GM12878 (cell line): ENCODE results near the gene AGAP1. TPM values are rescaled to one million over a fixed set of nuclear protein-coding genes. Genes with fewer than 3 reads are reported as not detected.

Experiments
- ATAC-seq: fragments of 200-7000 bp; cut with Tn5 transposase; 3 replicates; pipeline ENCODE4 v1.9.1; 2020; ENCODE audit warnings: mild to moderate bottlenecking, moderate library complexity
- BruUV-seq: library from RNA; stranded (reverse); fragments of 400-500 nt; replicated peaks from 2 replicates; lab custom pipeline; 2021; lab: Mats Ljungman, UMichigan
- CTCF ChIA-PET: fragments of 300-600 bp; sonication (Branson Sonifier 250); formaldehyde crosslinking; extraction: SDS; loops from one replicate; lab custom pipeline; 2021; ENCODE audit warnings: inconsistent platforms; lab: Yijun Ruan, JAX
- POLR2A ChIA-PET: fragments of 350-600 bp; formaldehyde crosslinking; extraction: SDS; loops from one replicate; lab custom pipeline; 2021; ENCODE audit warnings: inconsistent platforms; lab: Charles Lee
- RAD21 ChIA-PET: fragments of 300-600 bp; sonication (Branson Sonifier 250); formaldehyde crosslinking; loops from one replicate; lab custom pipeline; 2023; ENCODE audit warnings: antibody characterized with exemption; ENCODE audit not compliant: unreplicated experiment; lab: Charles Lee
- SMC1A ChIA-PET: fragments of 300-600 bp; sonication (Branson Sonifier 250); formaldehyde crosslinking; loops from one replicate; lab custom pipeline; 2023; ENCODE audit not compliant: unreplicated experiment, uncharacterized antibody; lab: Charles Lee
- DNase-seq: peaks from one replicate; pipeline ENCODE4 v3.0.0-alpha.2; 2011; ENCODE audit warnings: low read depth, low spot score
- FAIRE-seq: peaks from 3 replicates; lab custom pipeline; 2011; peaks lifted over from hg19 to GRCh38; lab: Jason Lieb, UNC
- H2AFZ ChIP-seq: 2 replicates; pipeline ENCODE4 v1.6.0; 2011; ENCODE audit warnings: low read depth, low read length, control low read depth; ENCODE audit not compliant: control insufficient read depth
- H3K27ac ChIP-seq: 2 replicates; pipeline ENCODE4 v1.5.1; 2011; ENCODE audit warnings: control low read depth; ENCODE audit not compliant: control insufficient read depth, insufficient read depth
- H3K27me3 ChIP-seq, 2 experiments: replicated peaks in 1 of 2; 2 replicates each; pipeline versions ENCODE4 v1.6.0 to v1.6.1; 2011; ENCODE audit warnings: low read length in 1 of 2; ENCODE audit not compliant: control insufficient read depth in 2 of 2, insufficient read depth in 2 of 2
- H3K36me3 ChIP-seq, 2 experiments: 2 replicates each; pipeline ENCODE4 v1.5.1; 2011; ENCODE audit warnings: low read length in 1 of 2; ENCODE audit not compliant: control insufficient read depth in 2 of 2, insufficient read depth in 2 of 2
- H3K4me1 ChIP-seq: 2 replicates; pipeline ENCODE4 v1.6.1; 2011; ENCODE audit warnings: mild to moderate bottlenecking, low read length, moderate library complexity, mixed read lengths; ENCODE audit not compliant: control insufficient read depth, insufficient read depth
- H3K4me2 ChIP-seq: 2 replicates; pipeline ENCODE4 v1.6.0; 2011; ENCODE audit warnings: control low read depth; ENCODE audit not compliant: control insufficient read depth, insufficient read depth
- H3K4me3 ChIP-seq: fragments of 200-600 bp; sonication (generic); 2 replicates; pipeline ENCODE4 v1.5.1; 2016
- H3K79me2 ChIP-seq: 2 replicates; pipeline ENCODE4 v1.6.0; 2011; ENCODE audit warnings: low read length; ENCODE audit not compliant: control insufficient read depth, insufficient read depth
- H3K9ac ChIP-seq: 2 replicates; pipeline ENCODE4 v1.8.0; 2011; ENCODE audit warnings: low read length, control low read depth, mixed read lengths; ENCODE audit not compliant: control insufficient read depth, insufficient read depth
- H3K9me3 ChIP-seq: replicated peaks from 3 replicates; pipeline ENCODE4 v1.5.1; 2011; ENCODE audit warnings: mild to moderate bottlenecking, low read length; ENCODE audit not compliant: control insufficient read depth, insufficient read depth
- H4K20me1 ChIP-seq: 2 replicates; pipeline ENCODE4 v1.6.0; 2011; ENCODE audit not compliant: control insufficient read depth, insufficient read depth
- ASH2L ChIP-seq: fragments of 300-600, 200-600 bp; sonication (generic); IDR thresholded peaks from 2 replicates; pipeline ENCODE4 v1.6.1; 2017; ENCODE audit warnings: low read depth, mild to moderate bottlenecking, borderline replicate concordance
- ATF2 ChIP-seq: IDR thresholded peaks from 2 replicates; pipeline ENCODE4 v1.6.1; 2012; ENCODE audit warnings: low read length, inconsistent platforms
- CHD4 ChIP-seq: fragments of 200-600 bp; sonication (generic); IDR thresholded peaks from 2 replicates; pipeline ENCODE4 v1.6.1; 2016; ENCODE audit warnings: mild to moderate bottlenecking
- DPF2 ChIP-seq: fragments of 450-650 bp; IDR thresholded peaks from 2 replicates; pipeline ENCODE4 v1.6.1; 2017; ENCODE audit warnings: mild to moderate bottlenecking
- E2F8 ChIP-seq: fragments of 450-650 bp; IDR thresholded peaks from 2 replicates; pipeline ENCODE4 v1.6.1; 2018; ENCODE audit warnings: mild to moderate bottlenecking, low read depth, moderate library complexity; ENCODE audit not compliant: partially characterized antibody
- HCFC1 ChIP-seq: fragments of 150-350 bp; IDR thresholded peaks from 2 replicates; pipeline ENCODE4 v1.6.1; 2014; ENCODE audit warnings: low read length
- MTA3 ChIP-seq: IDR thresholded peaks from 2 replicates; pipeline ENCODE4 v1.6.1; 2012; ENCODE audit warnings: low read length, inconsistent platforms, borderline replicate concordance
- NKRF ChIP-seq: fragments of 450-650 bp; conservative IDR thresholded peaks from 2 replicates; pipeline ENCODE4 v1.6.1; 2017; ENCODE audit warnings: mild to moderate bottlenecking, moderate library complexity
- PAX5 ChIP-seq: IDR thresholded peaks from 2 replicates; pipeline ENCODE4 v1.6.1; 2011; ENCODE audit warnings: low read depth, low read length, borderline replicate concordance
- POLR2AphosphoS5 ChIP-seq: IDR thresholded peaks from 2 replicates; pipeline ENCODE4 v1.6.1; 2011; ENCODE audit warnings: mild to moderate bottlenecking, low read length, inconsistent platforms
- SIN3A ChIP-seq: IDR thresholded peaks from 2 replicates; pipeline ENCODE4 v1.6.1; 2012; ENCODE audit warnings: low read depth, low read length, improper control_type of control experiment
- STAT1 ChIP-seq: fragments of 450-650 bp; conservative IDR thresholded peaks from 2 replicates; pipeline ENCODE4 v1.6.1; 2014; ENCODE audit warnings: antibody characterized with exemption, mild to moderate bottlenecking
- TAF1 ChIP-seq: IDR thresholded peaks from 2 replicates; pipeline ENCODE4 v1.6.1; 2011; ENCODE audit warnings: mild to moderate bottlenecking, low read depth, low read length, borderline replicate concordance
- ZNF622 ChIP-seq: fragments of 450-650 bp; IDR thresholded peaks from 2 replicates; pipeline ENCODE4 v1.6.1; 2017; ENCODE audit warnings: mild to moderate bottlenecking, inconsistent platforms
- WGBS: methylation state at CpG from one replicate; pipeline ENCODE4 v1.1.6; 2016; ENCODE audit warnings: low lambda C conversion rate; ENCODE audit not compliant: insufficient replicate concordance, insufficient coverage; ENCODE audit errors: missing lambda C conversion rate; 5-methylcytosine and 5-hydroxymethylcytosine counted together
- in situ Hi-C: fragments of 300-500 bp; cut with MboI; formaldehyde crosslinking; loops from 9 replicates; pipeline ENCODE4 v1.14.3; 2018; ENCODE audit warnings: mixed read lengths
- intact Hi-C: fragments of 100-400 bp; cut with micrococcal nuclease; formaldehyde crosslinking; loops from one replicate; pipeline ENCODE4 v1.14.2; 2022; ENCODE audit not compliant: unreplicated experiment
- polyA plus RNA-seq, 11 experiments: library from polyadenylated mRNA; depleted of rRNA in 4 of 11; unstranded in 6 of 11; stranded (reverse) in 5 of 11; fragments of >200 nt; fragmentation: Nextera tagmentation in 4 of 11; fragmentation: Illumina TruSeq in 1 of 11; extraction: Ambion mirVana in 4 of 11; extraction: Trizol in 1 of 11; gene quantifications; 1 replicate in 1 of 11; 2 replicates in 10 of 11; pipeline versions ENCODE4 v1.2.1 to v1.2.3, GENCODE V29; 2011 to 2016; ENCODE audit warnings: inconsistent platforms in 2 of 11, missing spikeins in 2 of 11, low read depth in 1 of 11
- total RNA-seq, 4 experiments: library from RNA; depleted of rRNA in 3 of 4; stranded (reverse); fragments of >200 nt in 3 of 4; fragmentation: Illumina TruSeq in 1 of 4; extraction: Trizol in 1 of 4; gene quantifications; 2 replicates each; pipeline versions ENCODE4 v1.2.1 to v1.2.3, GENCODE V29; 2013 to 2021
- TF ChIP-seq, protein P1 (sequence below): fragments of 450-650 bp; IDR thresholded peaks from 2 replicates; pipeline ENCODE4 v1.6.1; 2016; ENCODE audit warnings: mild to moderate bottlenecking, moderate library complexity, borderline replicate concordance

The AGAP1 gene
- total and polyA plus RNA-seq, 10 of the 15 experiments (the other 5 are each of a cell fraction or from before 2014, with no cell fraction given), result 0.05 to 0.15 (median 0.06) TPM; not detected in 7

GRCh38 chr2:236156860-236157194 lies 663.0 kb downstream of the AGAP1 start:
- Histone ChIP-seq H3K4me1 (no peaks in the 10 kb centered on the region), H2AFZ (no peak overlapping the region), H3K9me3 (no peaks in the 10 kb centered on the region), H3K36me3 (no peaks in the 10 kb centered on the region), H3K4me2 (no peak overlapping the region), H3K79me2 (no peaks in the 10 kb centered on the region), H3K4me3 (no peak overlapping the region), H3K27ac (no peak overlapping the region), H3K9ac (no peak overlapping the region), H3K27me3 (peaks cover 0 to 1% of the 10 kb centered on the region in 2 experiments; a peak in 2 of 4 replicates), H4K20me1 (no peaks in the 10 kb centered on the region)
- ChIA-PET RAD21 (no interaction called here), POLR2A (no interaction called here), SMC1A (no interaction called here), CTCF (no interaction called here)
- intact Hi-C loops, result no loop called here
- no peak for FAIRE-seq
- BruUV-seq, result no TSS peak
- WGBS, result 7% methylated on average over 7 of the region's 7 CpGs
- ATAC-seq, result no peak
- in situ Hi-C loops, result no loop called here
- no peak for DNase-seq
- TF ChIP-seq MTA3, result no peak
- TF ChIP-seq POLR2AphosphoS5, result no peak
- no peak for TF ChIP-seq PAX5
- TF ChIP-seq NKRF, result no peak
- no peak for TF ChIP-seq DPF2
- no peak for TF ChIP-seq TAF1
- TF ChIP-seq E2F8, result no peak
- no peak for TF ChIP-seq HCFC1
- no peak for TF ChIP-seq SIN3A
- TF ChIP-seq ZNF622, result no peak
- TF ChIP-seq, protein P1, sequence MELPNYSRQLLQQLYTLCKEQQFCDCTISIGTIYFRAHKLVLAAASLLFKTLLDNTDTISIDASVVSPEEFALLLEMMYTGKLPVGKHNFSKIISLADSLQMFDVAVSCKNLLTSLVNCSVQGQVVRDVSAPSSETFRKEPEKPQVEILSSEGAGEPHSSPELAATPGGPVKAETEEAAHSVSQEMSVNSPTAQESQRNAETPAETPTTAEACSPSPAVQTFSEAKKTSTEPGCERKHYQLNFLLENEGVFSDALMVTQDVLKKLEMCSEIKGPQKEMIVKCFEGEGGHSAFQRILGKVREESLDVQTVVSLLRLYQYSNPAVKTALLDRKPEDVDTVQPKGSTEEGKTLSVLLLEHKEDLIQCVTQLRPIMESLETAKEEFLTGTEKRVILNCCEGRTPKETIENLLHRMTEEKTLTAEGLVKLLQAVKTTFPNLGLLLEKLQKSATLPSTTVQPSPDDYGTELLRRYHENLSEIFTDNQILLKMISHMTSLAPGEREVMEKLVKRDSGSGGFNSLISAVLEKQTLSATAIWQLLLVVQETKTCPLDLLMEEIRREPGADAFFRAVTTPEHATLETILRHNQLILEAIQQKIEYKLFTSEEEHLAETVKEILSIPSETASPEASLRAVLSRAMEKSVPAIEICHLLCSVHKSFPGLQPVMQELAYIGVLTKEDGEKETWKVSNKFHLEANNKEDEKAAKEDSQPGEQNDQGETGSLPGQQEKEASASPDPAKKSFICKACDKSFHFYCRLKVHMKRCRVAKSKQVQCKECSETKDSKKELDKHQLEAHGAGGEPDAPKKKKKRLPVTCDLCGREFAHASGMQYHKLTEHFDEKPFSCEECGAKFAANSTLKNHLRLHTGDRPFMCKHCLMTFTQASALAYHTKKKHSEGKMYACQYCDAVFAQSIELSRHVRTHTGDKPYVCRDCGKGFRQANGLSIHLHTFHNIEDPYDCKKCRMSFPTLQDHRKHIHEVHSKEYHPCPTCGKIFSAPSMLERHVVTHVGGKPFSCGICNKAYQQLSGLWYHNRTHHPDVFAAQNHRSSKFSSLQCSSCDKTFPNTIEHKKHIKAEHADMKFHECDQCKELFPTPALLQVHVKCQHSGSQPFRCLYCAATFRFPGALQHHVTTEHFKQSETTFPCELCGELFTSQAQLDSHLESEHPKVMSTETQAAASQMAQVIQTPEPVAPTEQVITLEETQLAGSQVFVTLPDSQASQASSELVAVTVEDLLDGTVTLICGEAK, result no peak
- no peak for TF ChIP-seq CHD4
- no peak for TF ChIP-seq STAT1
- TF ChIP-seq ATF2, result no peak
- TF ChIP-seq ASH2L, result no peak
